GM23338 (cell line): ENCODE measurements around the gene CCNL1. TPM values are rescaled to one million over a fixed set of nuclear protein-coding genes. Genes with fewer than 3 reads are reported as not detected.

ENCODE experiments used
- ATAC-seq: fragments of 200-7000 bp; cut with Tn5 transposase; 3 replicates; pipeline ENCODE4 v1.9.1; 2020
- DNase-seq: peaks from one replicate; pipeline ENCODE4 v3.0.0-alpha.2; 2015; ENCODE audit warnings: low spot score
- H2AFZ ChIP-seq: fragments of 200-600 bp; sonication (generic); 2 replicates; pipeline ENCODE4 v1.8.0; 2016; ENCODE audit warnings: antibody characterized with exemption, mild to moderate bottlenecking, moderate library complexity
- H3F3A ChIP-seq: fragments of 200-600 bp; sonication (generic); replicated peaks from 2 replicates; pipeline ENCODE4 v1.8.0; 2017; ENCODE audit warnings: antibody characterized with exemption, mixed run types, low read depth
- H3K27ac ChIP-seq: fragments of 200-600 bp; sonication (generic); 2 replicates; pipeline ENCODE4 v1.6.1; 2016; ENCODE audit warnings: low read depth
- H3K27me3 ChIP-seq: fragments of 200-600 bp; sonication (generic); 2 replicates; pipeline ENCODE4 v1.8.0; 2016; ENCODE audit warnings: mild to moderate bottlenecking, mixed run types, moderate library complexity; ENCODE audit not compliant: insufficient read depth
- H3K36me3 ChIP-seq: fragments of 200-600 bp; sonication (generic); 2 replicates; pipeline ENCODE4 v1.8.0; 2016; ENCODE audit warnings: mild to moderate bottlenecking; ENCODE audit not compliant: insufficient read depth
- H3K4me1 ChIP-seq: fragments of 200-600 bp; sonication (generic); 2 replicates; pipeline ENCODE4 v1.8.0; 2016; ENCODE audit warnings: mild to moderate bottlenecking, moderate library complexity; ENCODE audit not compliant: insufficient read depth
- H3K4me2 ChIP-seq: fragments of 200-600 bp; sonication (generic); 2 replicates; pipeline ENCODE4 v1.7.1; 2017; ENCODE audit warnings: mixed run types
- H3K4me3 ChIP-seq: fragments of 200-600 bp; sonication (generic); 2 replicates; pipeline ENCODE4 v1.6.1; 2016; ENCODE audit warnings: mixed run types
- H3K79me2 ChIP-seq: fragments of 200-600 bp; sonication (generic); replicated peaks from 2 replicates; pipeline ENCODE4 v1.8.0; 2017; ENCODE audit warnings: mild to moderate bottlenecking; ENCODE audit not compliant: insufficient read depth
- H3K9me2 ChIP-seq: fragments of 200-600 bp; sonication (generic); 2 replicates; pipeline ENCODE4 v1.8.0; 2017; ENCODE audit not compliant: insufficient read depth
- H4K20me1 ChIP-seq: fragments of 200-600 bp; sonication (generic); replicated peaks from 2 replicates; pipeline ENCODE4 v1.8.0; 2017; ENCODE audit warnings: mild to moderate bottlenecking; ENCODE audit not compliant: insufficient read depth
- H3K27ac Mint-ChIP-seq: 2 replicates; pipeline ENCODE4 v1.8.0; 2020; ENCODE audit warnings: inconsistent platforms, mild to moderate bottlenecking, moderate library complexity, mixed read lengths
- H3K27me3 Mint-ChIP-seq: 3 replicates; pipeline ENCODE4 v1.8.0; 2022; ENCODE audit warnings: low read depth, mild to moderate bottlenecking, moderate library complexity, mixed read lengths, inconsistent platforms; ENCODE audit not compliant: insufficient read depth, poor library complexity
- H3K36me3 Mint-ChIP-seq: 3 replicates; pipeline ENCODE4 v1.8.0; 2021; ENCODE audit warnings: low read depth, mild to moderate bottlenecking, inconsistent platforms, moderate library complexity, mixed read lengths
- H3K4me1 Mint-ChIP-seq: 3 replicates; pipeline ENCODE4 v1.8.0; 2020; ENCODE audit warnings: mild to moderate bottlenecking, inconsistent platforms, mixed read lengths
- H3K4me3 Mint-ChIP-seq: 3 replicates; pipeline ENCODE4 v1.8.0; 2021; ENCODE audit warnings: moderate library complexity, mild to moderate bottlenecking, inconsistent platforms, mixed read lengths
- H3K9me3 Mint-ChIP-seq: 3 replicates; pipeline ENCODE4 v1.8.0; 2020; ENCODE audit warnings: moderate library complexity, mild to moderate bottlenecking, inconsistent platforms, mixed read lengths
- CREB1 ChIP-seq: fragments of 250-450 bp; sonication (Bioruptor Pico); IDR thresholded peaks from 2 replicates; pipeline ENCODE4 v1.5.0; 2020; ENCODE audit warnings: low read depth, mild to moderate bottlenecking, moderate library complexity
- EZH2 ChIP-seq: fragments of 200-600 bp; sonication (generic); IDR thresholded peaks from one replicate; pipeline ENCODE4 v1.8.0; 2017; ENCODE audit warnings: antibody characterized with exemption, mild to moderate bottlenecking, low read depth; ENCODE audit not compliant: unreplicated experiment
- JUNB ChIP-seq: IDR thresholded peaks from one replicate; pipeline ENCODE4 v1.6.1; 2016; ENCODE audit warnings: antibody characterized with exemption; ENCODE audit not compliant: unreplicated experiment
- NANOG ChIP-seq: IDR thresholded peaks from 2 replicates; pipeline ENCODE4 v1.6.1; 2016; ENCODE audit warnings: antibody characterized with exemption, borderline replicate concordance
- STAT1 ChIP-seq: IDR thresholded peaks from one replicate; pipeline ENCODE4 v1.6.1; 2016; ENCODE audit warnings: antibody characterized with exemption; ENCODE audit not compliant: unreplicated experiment
- ZNF114 ChIP-seq: fragments of 250-450 bp; sonication (Bioruptor Pico); IDR thresholded peaks from 2 replicates; pipeline ENCODE4 v1.5.0; 2020; ENCODE audit warnings: mild to moderate bottlenecking, moderate library complexity
- polyA plus RNA-seq: library from polyadenylated mRNA; unstranded; fragments of >200 nt; fragmentation: Nextera tagmentation; extraction: Ambion mirVana; gene quantifications from 2 replicates; pipeline ENCODE4 v1.2.1, GENCODE V29; 2016
- total RNA-seq: library from RNA; depleted of rRNA; stranded (reverse); fragments of >200 nt; shearing (Covaris generic); gene quantifications from 2 replicates; pipeline ENCODE4 v1.2.3, GENCODE V29; 2014
- TF ChIP-seq, protein P1 (sequence below): IDR thresholded peaks from one replicate; pipeline ENCODE4 v1.6.1; 2018; ENCODE audit warnings: antibody characterized with exemption; ENCODE audit not compliant: unreplicated experiment
- TF ChIP-seq, protein P2 (sequence below): IDR thresholded peaks from 2 replicates; pipeline ENCODE4 v1.6.1; 2016; ENCODE audit warnings: antibody characterized with exemption
- TF ChIP-seq, protein P3 (sequence below), 2 experiments: fragments of 200-600 bp in 1 of 2; sonication (generic) in 1 of 2; conservative IDR thresholded peaks; 2 replicates each; pipeline versions ENCODE4 v1.5.1 to v1.6.1; 2016 to 2017; ENCODE audit warnings: antibody characterized with exemption in 2 of 2, low read depth in 2 of 2, mild to moderate bottlenecking in 2 of 2, moderate library complexity in 1 of 2

Gene CCNL1
- total and polyA plus RNA-seq, 2 experiments from 2014 or later = 108 to 134 TPM

DNA sequence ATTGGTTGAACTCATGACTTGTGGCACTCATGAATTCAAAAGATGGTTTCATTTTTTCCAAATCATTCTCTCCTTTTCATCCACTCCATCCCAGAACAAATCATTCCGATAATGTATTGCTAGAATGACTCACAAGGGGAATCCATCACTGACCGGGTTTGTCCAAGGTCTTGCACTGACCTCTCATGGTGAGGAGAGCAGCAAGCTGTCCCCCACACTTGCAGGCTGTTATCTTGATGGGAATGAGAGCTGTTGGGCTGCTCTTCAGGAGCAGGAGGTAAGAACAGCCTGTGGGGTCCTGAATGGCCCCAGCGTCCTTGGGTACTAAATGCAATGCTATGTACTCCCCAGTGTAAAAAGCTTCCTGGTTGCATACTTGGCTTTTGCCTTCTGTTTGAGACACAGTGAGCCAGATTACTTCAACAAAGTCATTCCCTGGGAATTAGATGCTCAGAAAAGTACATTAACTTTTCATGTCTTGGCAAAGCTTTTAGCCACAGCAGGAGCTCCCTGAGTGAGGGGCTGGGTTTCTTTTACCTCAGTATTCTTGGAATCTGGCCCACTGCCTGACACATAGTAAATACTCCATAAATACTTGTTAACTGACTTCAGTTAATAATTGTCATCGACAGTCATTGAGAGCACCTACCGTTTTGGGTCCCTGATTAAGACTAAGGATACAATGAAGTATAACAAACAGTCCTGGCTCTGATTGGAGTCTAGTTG is 24.1 kb downstream of the CCNL1 start:
- H3K27ac ChIP-seq = no peak overlapping the region
- H3K27me3 ChIP-seq = no peaks in the 10 kb centered on the region

DNA sequence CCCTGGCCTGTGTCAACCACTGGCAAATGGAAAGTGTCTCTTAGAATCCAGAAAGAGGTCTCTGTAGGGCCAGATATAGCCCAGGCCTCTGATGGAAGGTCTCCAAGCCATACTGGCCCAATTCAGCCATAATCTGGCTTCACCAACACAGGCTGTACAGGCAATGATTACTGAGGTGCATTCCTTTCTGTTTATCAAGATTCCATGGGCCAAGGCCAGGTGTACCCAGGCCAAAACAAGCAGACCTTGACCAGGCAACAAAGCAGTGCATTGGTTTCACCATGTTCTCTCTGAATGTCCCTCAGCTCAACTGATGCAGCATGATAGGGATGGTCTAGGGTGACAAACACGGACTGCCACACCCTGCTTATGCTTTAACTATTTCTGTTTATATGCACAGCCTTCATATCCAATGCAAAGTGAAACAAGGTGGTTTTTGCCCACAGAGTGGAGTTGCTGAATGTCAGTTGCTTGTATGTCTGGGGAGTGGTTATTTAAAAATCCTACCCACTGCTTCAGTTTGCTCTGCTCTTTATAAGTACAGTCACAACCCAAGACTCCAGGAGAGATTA is 25.2 kb downstream of the CCNL1 start:
- ATAC-seq = no peak
- Mint-ChIP-seq H3K36me3 (no peaks in the 10 kb centered on the region), H3K4me1 (peaks cover 16% of the 10 kb centered on the region), H3K9me3 (no peaks in the 10 kb centered on the region), H3K27ac (no peak overlapping the region), H3K27me3 (peaks cover 11% of the 10 kb centered on the region), H3K4me3 (no peak overlapping the region)
- Histone ChIP-seq H3K4me3 (no peak overlapping the region), H3K9me2 (no peaks in the 10 kb centered on the region), H3K79me2 (no peaks in the 10 kb centered on the region), H2AFZ (no peak overlapping the region), H4K20me1 (0 out of 2 replicates have a peak, but pooled peaks cover 5% of the 10 kb centered on the region), H3F3A (no peaks in the 10 kb centered on the region), H3K36me3 (no peaks in the 10 kb centered on the region), H3K27me3 (no peaks in the 10 kb centered on the region), H3K4me1 (peaks cover 10% of the 10 kb centered on the region), H3K4me2 (no peak overlapping the region), H3K27ac (no peak overlapping the region)
- TF ChIP-seq JUNB = no peak
- TF ChIP-seq EZH2 = no peak
- TF ChIP-seq, protein P1, sequence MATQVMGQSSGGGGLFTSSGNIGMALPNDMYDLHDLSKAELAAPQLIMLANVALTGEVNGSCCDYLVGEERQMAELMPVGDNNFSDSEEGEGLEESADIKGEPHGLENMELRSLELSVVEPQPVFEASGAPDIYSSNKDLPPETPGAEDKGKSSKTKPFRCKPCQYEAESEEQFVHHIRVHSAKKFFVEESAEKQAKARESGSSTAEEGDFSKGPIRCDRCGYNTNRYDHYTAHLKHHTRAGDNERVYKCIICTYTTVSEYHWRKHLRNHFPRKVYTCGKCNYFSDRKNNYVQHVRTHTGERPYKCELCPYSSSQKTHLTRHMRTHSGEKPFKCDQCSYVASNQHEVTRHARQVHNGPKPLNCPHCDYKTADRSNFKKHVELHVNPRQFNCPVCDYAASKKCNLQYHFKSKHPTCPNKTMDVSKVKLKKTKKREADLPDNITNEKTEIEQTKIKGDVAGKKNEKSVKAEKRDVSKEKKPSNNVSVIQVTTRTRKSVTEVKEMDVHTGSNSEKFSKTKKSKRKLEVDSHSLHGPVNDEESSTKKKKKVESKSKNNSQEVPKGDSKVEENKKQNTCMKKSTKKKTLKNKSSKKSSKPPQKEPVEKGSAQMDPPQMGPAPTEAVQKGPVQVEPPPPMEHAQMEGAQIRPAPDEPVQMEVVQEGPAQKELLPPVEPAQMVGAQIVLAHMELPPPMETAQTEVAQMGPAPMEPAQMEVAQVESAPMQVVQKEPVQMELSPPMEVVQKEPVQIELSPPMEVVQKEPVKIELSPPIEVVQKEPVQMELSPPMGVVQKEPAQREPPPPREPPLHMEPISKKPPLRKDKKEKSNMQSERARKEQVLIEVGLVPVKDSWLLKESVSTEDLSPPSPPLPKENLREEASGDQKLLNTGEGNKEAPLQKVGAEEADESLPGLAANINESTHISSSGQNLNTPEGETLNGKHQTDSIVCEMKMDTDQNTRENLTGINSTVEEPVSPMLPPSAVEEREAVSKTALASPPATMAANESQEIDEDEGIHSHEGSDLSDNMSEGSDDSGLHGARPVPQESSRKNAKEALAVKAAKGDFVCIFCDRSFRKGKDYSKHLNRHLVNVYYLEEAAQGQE = no peak
- TF ChIP-seq, protein P2, sequence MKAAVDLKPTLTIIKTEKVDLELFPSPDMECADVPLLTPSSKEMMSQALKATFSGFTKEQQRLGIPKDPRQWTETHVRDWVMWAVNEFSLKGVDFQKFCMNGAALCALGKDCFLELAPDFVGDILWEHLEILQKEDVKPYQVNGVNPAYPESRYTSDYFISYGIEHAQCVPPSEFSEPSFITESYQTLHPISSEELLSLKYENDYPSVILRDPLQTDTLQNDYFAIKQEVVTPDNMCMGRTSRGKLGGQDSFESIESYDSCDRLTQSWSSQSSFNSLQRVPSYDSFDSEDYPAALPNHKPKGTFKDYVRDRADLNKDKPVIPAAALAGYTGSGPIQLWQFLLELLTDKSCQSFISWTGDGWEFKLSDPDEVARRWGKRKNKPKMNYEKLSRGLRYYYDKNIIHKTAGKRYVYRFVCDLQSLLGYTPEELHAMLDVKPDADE = no peak
- TF ChIP-seq, protein P3, sequence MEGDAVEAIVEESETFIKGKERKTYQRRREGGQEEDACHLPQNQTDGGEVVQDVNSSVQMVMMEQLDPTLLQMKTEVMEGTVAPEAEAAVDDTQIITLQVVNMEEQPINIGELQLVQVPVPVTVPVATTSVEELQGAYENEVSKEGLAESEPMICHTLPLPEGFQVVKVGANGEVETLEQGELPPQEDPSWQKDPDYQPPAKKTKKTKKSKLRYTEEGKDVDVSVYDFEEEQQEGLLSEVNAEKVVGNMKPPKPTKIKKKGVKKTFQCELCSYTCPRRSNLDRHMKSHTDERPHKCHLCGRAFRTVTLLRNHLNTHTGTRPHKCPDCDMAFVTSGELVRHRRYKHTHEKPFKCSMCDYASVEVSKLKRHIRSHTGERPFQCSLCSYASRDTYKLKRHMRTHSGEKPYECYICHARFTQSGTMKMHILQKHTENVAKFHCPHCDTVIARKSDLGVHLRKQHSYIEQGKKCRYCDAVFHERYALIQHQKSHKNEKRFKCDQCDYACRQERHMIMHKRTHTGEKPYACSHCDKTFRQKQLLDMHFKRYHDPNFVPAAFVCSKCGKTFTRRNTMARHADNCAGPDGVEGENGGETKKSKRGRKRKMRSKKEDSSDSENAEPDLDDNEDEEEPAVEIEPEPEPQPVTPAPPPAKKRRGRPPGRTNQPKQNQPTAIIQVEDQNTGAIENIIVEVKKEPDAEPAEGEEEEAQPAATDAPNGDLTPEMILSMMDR (conservative IDR thresholded peaks at IDR 0.05; ENCODE audit: low read depth in 2 of 2) = no peak
- TF ChIP-seq NANOG = no peak
- TF ChIP-seq CREB1 (CRISPR knock-in tag) = no peak
- no peak for TF ChIP-seq STAT1
- TF ChIP-seq ZNF114 (CRISPR knock-in tag) = no peak
- DNase-seq = no peak

More for the DNA sequence above, 24.1 kb downstream of the CCNL1 start:
- Histone ChIP-seq H3K4me2 (no peak overlapping the region), H2AFZ (no peak overlapping the region), H3K79me2 (no peaks in the 10 kb centered on the region), H3K36me3 (no peaks in the 10 kb centered on the region), H4K20me1 (0 out of 2 replicates have a peak, but pooled peaks cover 5% of the 10 kb centered on the region), H3K9me2 (no peaks in the 10 kb centered on the region), H3K4me3 (no peak overlapping the region), H3F3A (no peaks in the 10 kb centered on the region), H3K4me1 (peaks cover 3% of the 10 kb centered on the region; the same call in 1 of the 2 replicates)
- TF ChIP-seq, protein P3 (conservative IDR thresholded peaks at IDR 0.05; ENCODE audit: low read depth in 2 of 2) = peak in 1 of 2 experiments; percentile 40; a peak in 2 of 4 replicates
- no peak for TF ChIP-seq JUNB
- Mint-ChIP-seq H3K27me3 (peaks cover 7% of the 10 kb centered on the region), H3K27ac (no peak overlapping the region), H3K36me3 (no peaks in the 10 kb centered on the region), H3K4me1 (peaks cover 7% of the 10 kb centered on the region), H3K9me3 (no peaks in the 10 kb centered on the region), H3K4me3 (no peak overlapping the region)
- ATAC-seq (no peak), DNase-seq (no peak)
